Neural crest cell (in vitro differentiated cells): ENCODE measurements around the gene TSPAN17. TPM values are rescaled to one million over a fixed set of nuclear protein-coding genes. Genes with fewer than 3 reads are reported as not detected.

Source experiments
- DNase-seq: peaks from one replicate; pipeline ENCODE4 v3.0.0; 2021; ENCODE audit warnings: low read depth, mixed read lengths, low spot score
- H3K27ac Mint-ChIP-seq: one replicate; pipeline ENCODE4 v1.8.0; 2021; ENCODE audit warnings: mild to moderate bottlenecking, mixed read lengths; ENCODE audit not compliant: unreplicated experiment
- H3K27me3 Mint-ChIP-seq: 2 replicates; pipeline ENCODE4 v1.8.0; 2021; ENCODE audit warnings: low read depth, mild to moderate bottlenecking, mixed read lengths
- H3K36me3 Mint-ChIP-seq: 2 replicates; pipeline ENCODE4 v1.8.0; 2021; ENCODE audit warnings: low read depth, mild to moderate bottlenecking, mixed read lengths
- H3K4me1 Mint-ChIP-seq: 2 replicates; pipeline ENCODE4 v1.8.0; 2021; ENCODE audit warnings: mixed read lengths
- H3K4me3 Mint-ChIP-seq: one replicate; pipeline ENCODE4 v1.8.0; 2021; ENCODE audit warnings: mild to moderate bottlenecking, mixed read lengths
- H3K9me3 Mint-ChIP-seq: 2 replicates; pipeline ENCODE4 v1.8.0; 2021; ENCODE audit warnings: mixed read lengths
- CTCF ChIP-seq: fragments of 200-600 bp; sonication (generic); conservative IDR thresholded peaks from 2 replicates; pipeline ENCODE4 v1.5.0; 2021; ENCODE audit warnings: antibody characterized with exemption, mild to moderate bottlenecking
- total RNA-seq: library from RNA; stranded (reverse); gene quantifications from 2 replicates; pipeline ENCODE4 v1.2.1, GENCODE V29; 2021

TSPAN17 gene
- total RNA-seq, 1 donor from 2014 or later = 40.9 TPM

- Mint-ChIP-seq H3K4me1 (peaks cover 10% of the 10 kb centered on the region), H3K9me3 (no peaks in the 10 kb centered on the region), H3K4me3 (no peak overlapping the region), H3K36me3 (no peaks in the 10 kb centered on the region), H3K27ac (no peak overlapping the region), H3K27me3 (peaks cover 12% of the 10 kb centered on the region)
- DNase-seq = no peak
- no peak for TF ChIP-seq CTCF
These were observed 27.5 kb downstream of the TSPAN17 start for GRCh38 chr5:176674799-176675198.

GRCh38 chr5:176675676-176676360, 28.5 kb downstream of the TSPAN17 start:
- Mint-ChIP-seq H3K27ac (no peak overlapping the region), H3K9me3 (no peaks in the 10 kb centered on the region), H3K4me3 (no peak overlapping the region), H3K4me1 (peaks cover 10% of the 10 kb centered on the region), H3K36me3 (no peaks in the 10 kb centered on the region), H3K27me3 (peaks cover 12% of the 10 kb centered on the region)
- DNase-seq = peak; percentile 39
- peak; percentile 71 for TF ChIP-seq CTCF

- H3K36me3 Mint-ChIP-seq = no peaks in the 10 kb centered on the region
- no peak for TF ChIP-seq CTCF
- H3K4me1 Mint-ChIP-seq = peaks cover 10% of the 10 kb centered on the region
- no peak for DNase-seq
- H3K4me3 Mint-ChIP-seq = no peak overlapping the region
- no peak overlapping the region for H3K27ac Mint-ChIP-seq
- peaks cover 11% of the 10 kb centered on the region for H3K27me3 Mint-ChIP-seq
- no peaks in the 10 kb centered on the region for H3K9me3 Mint-ChIP-seq
These were observed 29.1 kb downstream of the TSPAN17 start for GRCh38 chr5:176676361-176676824.

- no peaks in the 10 kb centered on the region for H3K36me3 Mint-ChIP-seq
- H3K4me3 Mint-ChIP-seq = no peak overlapping the region
- peaks cover 8% of the 10 kb centered on the region for H3K4me1 Mint-ChIP-seq
- no peaks in the 10 kb centered on the region for H3K9me3 Mint-ChIP-seq
- TF ChIP-seq CTCF = no peak
- H3K27me3 Mint-ChIP-seq = peaks cover 8% of the 10 kb centered on the region
- peak overlapping the region; percentile 57 for H3K27ac Mint-ChIP-seq
- no peak for DNase-seq
These were observed 30.1 kb downstream of the TSPAN17 start for GRCh38 chr5:176677209-176677939.

GRCh38 chr5:176678584-176678983, 31.3 kb downstream of the TSPAN17 start:
- no peaks in the 10 kb centered on the region for H3K9me3 Mint-ChIP-seq
- no peak for TF ChIP-seq CTCF
- no peak overlapping the region for H3K4me3 Mint-ChIP-seq
- peaks cover 17% of the 10 kb centered on the region for H3K27me3 Mint-ChIP-seq
- no peak for DNase-seq
- H3K36me3 Mint-ChIP-seq = no peaks in the 10 kb centered on the region
- H3K4me1 Mint-ChIP-seq = peaks cover 6% of the 10 kb centered on the region
- no peak overlapping the region for H3K27ac Mint-ChIP-seq
